Activated T-cell treated with anti-CD3 and anti-CD28 coated beads, Interleukin-2, amount 50 U/mL, for 4 hours (primary cell): ENCODE data around the gene MARCHF3. TPM values are rescaled to one million over a fixed set of nuclear protein-coding genes. Genes with fewer than 3 reads are reported as not detected.
"Not testable (repeated sequence)": the region's sequence is repeated elsewhere in the genome, so short reads cannot be mapped to it uniquely, and the experiment has no call there.

Source experiments
- ATAC-seq, 2 donors: fragments of 200-7000 bp; cut with Tn5 transposase; one replicate each; pipeline ENCODE4 v1.10.0; 2021
- DNase-seq: peaks from one replicate; pipeline ENCODE4 v3.0.0-alpha.2; 2020
- H3K27me3 Mint-ChIP-seq: one replicate; pipeline ENCODE4 v1.8.0; 2021; ENCODE audit warnings: low read depth, mixed read lengths
- H3K36me3 Mint-ChIP-seq: one replicate; pipeline ENCODE4 v1.8.0; 2022; ENCODE audit warnings: mixed read lengths; ENCODE audit not compliant: insufficient read depth
- H3K4me1 Mint-ChIP-seq: one replicate; pipeline ENCODE4 v1.8.0; 2021; ENCODE audit warnings: low read depth, mixed read lengths
- H3K4me3 Mint-ChIP-seq: one replicate; pipeline ENCODE4 v1.8.0; 2021; ENCODE audit warnings: mild to moderate bottlenecking, moderate library complexity, mixed read lengths
- H3K9me3 Mint-ChIP-seq: one replicate; pipeline ENCODE4 v1.8.0; 2021; ENCODE audit warnings: mixed read lengths
- total RNA-seq, 3 donors: library from RNA; stranded (reverse); gene quantifications; one replicate each; pipeline ENCODE4 v1.2.1, GENCODE V29; 2021

Gene MARCHF3
- total RNA-seq, 3 donors from 2014 or later, result 2.7 to 4.2 (median 3.3) TPM

GRCh38 chr5:127061537-127061936 is 31.2 kb upstream of the MARCHF3 start:
- no peak for DNase-seq
- ATAC-seq, result no peak

GRCh38 chr5:127060470-127060985 is 30.2 kb upstream of the MARCHF3 start:
- no peak overlapping the region for H3K4me3 Mint-ChIP-seq
- H3K27me3 Mint-ChIP-seq, result no peaks in the 10 kb centered on the region
- H3K36me3 Mint-ChIP-seq, result peaks cover 35% of the 10 kb centered on the region
- ATAC-seq (peak in 1 of 2 donors; percentile 38), DNase-seq (no peak)
- H3K9me3 Mint-ChIP-seq, result peaks cover 4% of the 10 kb centered on the region
- H3K4me1 Mint-ChIP-seq, result peaks cover 6% of the 10 kb centered on the region

More at GRCh38 chr5:127061537-127061936, 31.2 kb upstream of the MARCHF3 start:
- Mint-ChIP-seq H3K4me3 (no peak overlapping the region), H3K36me3 (peaks cover 27% of the 10 kb centered on the region), H3K27me3 (no peaks in the 10 kb centered on the region), H3K9me3 (no peaks in the 10 kb centered on the region), H3K4me1 (peaks cover 6% of the 10 kb centered on the region)

DNA sequence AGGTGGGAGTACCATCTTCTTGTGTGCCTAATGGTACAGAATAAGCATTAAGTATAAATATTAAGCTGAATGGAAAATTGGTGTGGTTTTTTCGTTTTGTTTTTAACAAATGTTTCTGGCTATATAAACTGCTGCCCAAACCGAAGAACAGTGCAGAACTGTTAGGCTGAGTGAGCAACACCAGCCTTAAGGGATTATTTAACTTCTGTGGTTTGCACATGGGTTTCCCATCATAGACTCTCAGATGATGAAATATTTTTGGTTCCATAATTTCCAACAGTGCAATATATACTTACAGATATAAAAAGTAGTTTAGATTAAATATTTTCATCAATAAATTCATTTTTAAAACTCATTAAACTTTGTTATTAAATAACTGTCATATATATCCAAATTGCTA is 26.5 kb upstream of the MARCHF3 start:
- Mint-ChIP-seq H3K27me3 (no peaks in the 10 kb centered on the region), H3K4me3 (no peak overlapping the region), H3K4me1 (peaks cover 6% of the 10 kb centered on the region), H3K36me3 (peaks cover 43% of the 10 kb centered on the region), H3K9me3 (peaks cover 4% of the 10 kb centered on the region)
- no peak for ATAC-seq
- DNase-seq, result no peak

DNA sequence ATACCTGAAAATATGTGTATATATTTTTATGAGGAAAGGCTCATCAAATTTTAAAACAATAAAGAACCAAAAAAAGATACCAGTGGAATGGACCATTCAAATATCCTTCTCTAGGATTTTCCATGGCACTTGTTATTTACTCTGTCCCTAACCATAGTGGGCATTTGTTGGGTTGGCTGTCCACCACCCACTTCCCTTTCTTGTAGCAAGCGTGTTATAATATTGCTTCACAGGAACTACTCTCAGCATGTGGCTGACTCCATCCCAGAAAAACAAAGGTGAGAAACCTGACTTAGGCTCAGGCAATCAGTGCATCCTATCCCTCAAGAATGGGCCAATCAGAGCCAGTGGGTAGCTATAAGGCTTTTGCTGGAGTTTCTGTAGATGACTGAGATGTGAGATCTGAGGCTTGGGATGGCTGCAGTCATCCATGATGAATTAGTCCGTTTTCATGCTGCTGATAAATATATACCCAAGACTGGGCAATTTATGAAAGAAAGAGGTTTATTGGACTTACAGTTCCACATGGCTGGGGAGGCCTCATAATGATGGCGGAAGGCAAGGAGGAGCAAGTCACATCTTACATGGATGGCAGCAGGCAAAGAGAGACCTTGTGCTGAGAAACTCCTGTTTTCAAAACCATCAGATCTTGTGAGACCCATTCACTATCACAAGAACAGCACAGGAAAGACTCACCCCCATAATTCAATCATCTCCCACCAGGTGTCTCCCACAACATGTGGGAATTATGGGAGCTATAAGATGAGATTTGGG is 25.7 kb upstream of the MARCHF3 start:
- no peak overlapping the region for H3K4me3 Mint-ChIP-seq

GRCh38 chr5:127053551-127053950 is 23.2 kb upstream of the MARCHF3 start:
- not testable (repeated sequence) for H3K4me1 Mint-ChIP-seq, DNase-seq, H3K27me3 Mint-ChIP-seq, H3K4me3 Mint-ChIP-seq, H3K9me3 Mint-ChIP-seq, ATAC-seq
- H3K36me3 Mint-ChIP-seq, result peaks cover 45% of the 10 kb centered on the region

More for the DNA sequence above, 25.7 kb upstream of the MARCHF3 start:
- H3K4me1 Mint-ChIP-seq, result peaks cover 6% of the 10 kb centered on the region
- ATAC-seq, result no peak
- H3K36me3 Mint-ChIP-seq, result peaks cover 46% of the 10 kb centered on the region
- no peak for DNase-seq
- peaks cover 4% of the 10 kb centered on the region for H3K9me3 Mint-ChIP-seq
- H3K27me3 Mint-ChIP-seq, result no peaks in the 10 kb centered on the region

- Mint-ChIP-seq H3K36me3 (peaks cover 43% of the 10 kb centered on the region), H3K4me1 (no peaks in the 10 kb centered on the region), H3K9me3 (peaks cover 4% of the 10 kb centered on the region), H3K4me3 (no peak overlapping the region), H3K27me3 (no peaks in the 10 kb centered on the region)
- ATAC-seq (no peak), DNase-seq (no peak)
Measured at GRCh38 chr5:127053049-127053448, 22.7 kb upstream of the MARCHF3 start.

DNA sequence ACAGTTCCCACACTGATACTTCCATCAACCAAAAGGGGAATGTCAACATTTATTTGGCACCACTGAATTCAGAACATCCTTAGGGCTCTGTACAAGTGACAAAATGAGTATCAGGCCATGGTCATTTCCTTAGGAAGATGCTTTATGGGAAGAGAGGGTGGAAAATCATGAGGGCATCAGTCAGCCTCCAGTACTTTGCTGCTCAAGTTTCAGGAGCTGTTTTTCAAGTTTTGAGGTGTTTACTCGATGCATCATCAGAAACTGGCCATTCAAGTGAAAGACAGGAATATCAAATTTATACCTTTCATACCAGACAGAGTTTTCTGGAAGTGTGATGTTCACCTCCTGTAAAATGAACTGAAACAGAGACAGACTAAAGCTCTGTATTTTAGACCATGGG is 21.2 kb upstream of the MARCHF3 start:
- Mint-ChIP-seq H3K4me1 (no peaks in the 10 kb centered on the region), H3K27me3 (no peaks in the 10 kb centered on the region), H3K4me3 (no peak overlapping the region), H3K9me3 (peaks cover 4% of the 10 kb centered on the region), H3K36me3 (peaks cover 35% of the 10 kb centered on the region)
- ATAC-seq, result no peak
- DNase-seq, result no peak

DNA sequence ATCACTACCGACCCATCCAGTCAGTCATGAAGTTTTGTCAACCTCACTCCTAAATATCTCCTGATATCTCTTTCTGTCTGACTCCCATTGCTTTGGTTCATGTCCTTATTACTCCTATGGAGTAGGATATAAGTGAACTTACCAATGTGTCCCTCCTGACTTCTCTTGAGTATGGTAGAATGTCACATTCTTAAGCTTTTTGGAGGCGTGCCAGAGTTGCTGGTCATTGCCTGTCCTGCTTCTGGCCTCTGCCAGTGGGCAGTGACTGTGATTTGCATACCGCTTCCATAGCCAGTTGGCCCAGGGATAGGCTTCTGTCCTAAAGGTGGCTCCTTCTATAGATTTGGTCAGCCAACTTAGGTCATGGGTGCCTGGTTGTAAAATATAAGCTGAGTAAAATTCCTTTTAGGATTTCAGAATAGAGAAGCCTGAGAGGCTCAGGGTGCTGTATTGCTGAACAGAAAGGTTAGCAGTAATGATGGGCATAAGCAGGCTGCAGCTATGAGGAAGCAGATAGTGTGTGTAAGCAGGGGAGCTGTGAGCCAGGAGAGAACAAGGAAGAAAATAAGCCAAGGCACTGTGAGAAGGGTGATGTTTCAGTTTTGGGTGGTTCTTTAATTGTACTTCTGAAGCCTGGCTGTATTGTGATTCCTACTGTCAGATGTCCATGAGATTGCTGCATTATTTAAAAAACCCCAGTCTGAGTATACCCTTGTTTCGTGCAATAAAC is 16.1 kb upstream of the MARCHF3 start:
- no peaks in the 10 kb centered on the region for H3K9me3 Mint-ChIP-seq
- peaks cover 11% of the 10 kb centered on the region for H3K36me3 Mint-ChIP-seq
- no peak overlapping the region for H3K4me3 Mint-ChIP-seq
- no peaks in the 10 kb centered on the region for H3K27me3 Mint-ChIP-seq
- no peaks in the 10 kb centered on the region for H3K4me1 Mint-ChIP-seq
- DNase-seq (no peak), ATAC-seq (no peak)

GRCh38 chr5:127042593-127042992 is 12.2 kb upstream of the MARCHF3 start:
- Mint-ChIP-seq H3K4me3 (no peak overlapping the region), H3K9me3 (no peaks in the 10 kb centered on the region), H3K36me3 (peaks cover 2% of the 10 kb centered on the region), H3K4me1 (no peaks in the 10 kb centered on the region), H3K27me3 (no peaks in the 10 kb centered on the region)
- ATAC-seq (no peak), DNase-seq (no peak)

- ATAC-seq, result no peak
- H3K4me3 Mint-ChIP-seq, result no peak overlapping the region
- no peaks in the 10 kb centered on the region for H3K4me1 Mint-ChIP-seq
- no peaks in the 10 kb centered on the region for H3K27me3 Mint-ChIP-seq
- no peaks in the 10 kb centered on the region for H3K9me3 Mint-ChIP-seq
- peaks cover 2% of the 10 kb centered on the region for H3K36me3 Mint-ChIP-seq
- DNase-seq, result no peak
Measured at GRCh38 chr5:127041571-127041970, 11.2 kb upstream of the MARCHF3 start.

DNA sequence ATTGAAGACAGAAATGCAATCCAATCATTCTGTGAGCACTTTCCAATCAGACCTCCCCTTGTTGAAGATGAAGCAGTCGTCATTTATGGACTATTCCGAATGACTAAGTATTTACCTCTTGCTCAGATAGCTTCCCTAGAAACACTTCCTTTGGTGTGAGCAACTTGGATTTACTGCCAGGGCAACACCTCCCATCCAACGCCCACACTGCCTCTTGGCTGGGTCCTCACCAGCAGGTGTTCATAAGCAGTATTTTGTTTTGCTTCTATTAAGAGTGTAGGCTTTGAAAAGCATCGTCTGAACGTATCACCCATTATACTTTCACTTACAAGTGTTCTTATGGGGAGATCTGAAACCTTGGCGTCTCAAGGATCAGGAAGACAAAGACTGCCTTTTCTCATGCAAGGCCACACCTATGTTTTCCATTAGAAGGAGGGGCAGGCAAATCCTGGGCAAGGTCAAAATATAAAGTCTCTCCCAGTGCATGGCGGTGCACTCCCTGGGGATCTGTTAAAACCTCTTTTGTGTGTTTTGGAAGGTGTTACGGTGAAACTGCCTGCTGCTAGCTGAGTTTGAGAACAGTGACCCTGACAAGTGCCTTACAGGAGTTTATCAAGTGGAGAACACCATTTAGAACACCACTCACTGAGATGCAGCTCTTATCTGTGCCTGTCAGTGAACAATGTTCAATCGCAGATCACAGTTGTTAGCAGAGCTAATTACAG is 10.6 kb upstream of the MARCHF3 start:
- ATAC-seq (no peak), DNase-seq (no peak)
- H3K27me3 Mint-ChIP-seq, result no peaks in the 10 kb centered on the region
- H3K4me3 Mint-ChIP-seq, result no peak overlapping the region
- no peaks in the 10 kb centered on the region for H3K4me1 Mint-ChIP-seq
- H3K9me3 Mint-ChIP-seq, result no peaks in the 10 kb centered on the region
- peaks cover 4% of the 10 kb centered on the region for H3K36me3 Mint-ChIP-seq

GRCh38 chr5:127038550-127038949 is 8.2 kb upstream of the MARCHF3 start:
- no peak for ATAC-seq
- Mint-ChIP-seq H3K27me3 (no peaks in the 10 kb centered on the region), H3K36me3 (peaks cover 4% of the 10 kb centered on the region), H3K4me3 (no peak overlapping the region), H3K4me1 (no peaks in the 10 kb centered on the region), H3K9me3 (no peaks in the 10 kb centered on the region)
- no peak for DNase-seq

GRCh38 chr5:127031863-127032232 is 1.5 kb upstream of the MARCHF3 start:
- ATAC-seq, result no peak
- H3K27me3 Mint-ChIP-seq, result peaks cover 6% of the 10 kb centered on the region
- peaks cover 16% of the 10 kb centered on the region for H3K4me1 Mint-ChIP-seq
- no peaks in the 10 kb centered on the region for H3K9me3 Mint-ChIP-seq
- peak overlapping the region; percentile 89 for H3K4me3 Mint-ChIP-seq
- H3K36me3 Mint-ChIP-seq, result peaks cover 2% of the 10 kb centered on the region
- DNase-seq, result no peak

GRCh38 chr5:127031147-127031862 is 947 bp upstream of the MARCHF3 start:
- peaks cover 2% of the 10 kb centered on the region for H3K36me3 Mint-ChIP-seq
- H3K4me3 Mint-ChIP-seq, result peak overlapping the region; percentile 89
- peaks cover 6% of the 10 kb centered on the region for H3K27me3 Mint-ChIP-seq
- no peaks in the 10 kb centered on the region for H3K9me3 Mint-ChIP-seq
- ATAC-seq (no peak), DNase-seq (peak; percentile 8)
- peaks cover 16% of the 10 kb centered on the region for H3K4me1 Mint-ChIP-seq
